Measurements from ENCODE around the gene RNF114. TPM values are rescaled to one million over a fixed set of nuclear protein-coding genes. Genes with fewer than 3 reads are reported as not detected.

The RNF114 gene
- total and polyA plus RNA-seq, 2 experiments from 2014 or later, result 65.8 to 93.7 TPM

GRCh38 chr20:49906615-49907154 is 29.5 kb upstream of the RNF114 start:
- peaks cover 34% of the 10 kb centered on the region for H3K79me2 ChIP-seq
- no peaks in the 10 kb centered on the region for H4K20me1 ChIP-seq (ENCODE audit: insufficient read depth, poor library complexity, severe bottlenecking)
- WGBS (ENCODE audit: low lambda C conversion rate, missing lambda C conversion rate), result 95% methylated on average over 15 of the region's 15 CpGs
- H3K27ac ChIP-seq, result no peak overlapping the region
- H3K4me3 ChIP-seq, result no peak overlapping the region
- H3K9me2 ChIP-seq (replicated peaks; ENCODE audit: insufficient read depth), result no peaks in the 10 kb centered on the region
- no peaks in the 10 kb centered on the region for H3K36me3 ChIP-seq (replicated peaks; ENCODE audit: insufficient read depth, low read depth)
- DNase-seq (ENCODE audit: low spot score), result no peak
- no peak overlapping the region for H3K4me2 ChIP-seq
- H3K4me1 ChIP-seq (ENCODE audit: insufficient read depth), result peaks cover 5% of the 10 kb centered on the region
- no peak overlapping the region for H2AFZ ChIP-seq
- TF ChIP-seq EZH2phosphoT487 (IDR thresholded peaks at IDR 0.05; ENCODE audit: low read depth, severe bottlenecking, unreplicated experiment) (no peak), CTCF (IDR thresholded peaks at IDR 0.05; ENCODE audit: poor library complexity) (no peak), EZH2 (IDR thresholded peaks at IDR 0.05; ENCODE audit: borderline replicate concordance) (no peak)
- H3K9me3 ChIP-seq (ENCODE audit: low read depth), result no peaks in the 10 kb centered on the region
- no peaks in the 10 kb centered on the region for H3K27me3 ChIP-seq

GRCh38 chr20:49907405-49908257 is 28.6 kb upstream of the RNF114 start:
- Histone ChIP-seq H3K27me3 (no peaks in the 10 kb centered on the region), H3K9me2 (replicated peaks; ENCODE audit: insufficient read depth) (no peaks in the 10 kb centered on the region), H3K9me3 (ENCODE audit: low read depth) (no peaks in the 10 kb centered on the region), H2AFZ (no peak overlapping the region), H3K79me2 (peaks cover 44% of the 10 kb centered on the region), H3K27ac (no peak overlapping the region), H4K20me1 (ENCODE audit: insufficient read depth, poor library complexity, severe bottlenecking) (no peaks in the 10 kb centered on the region), H3K4me3 (no peak overlapping the region), H3K4me2 (no peak overlapping the region), H3K4me1 (ENCODE audit: insufficient read depth) (peaks cover 5% of the 10 kb centered on the region), H3K36me3 (replicated peaks; ENCODE audit: insufficient read depth, low read depth) (no peaks in the 10 kb centered on the region)
- TF ChIP-seq EZH2phosphoT487 (IDR thresholded peaks at IDR 0.05; ENCODE audit: low read depth, severe bottlenecking, unreplicated experiment), result no peak
- TF ChIP-seq CTCF (IDR thresholded peaks at IDR 0.05; ENCODE audit: poor library complexity), result no peak
- TF ChIP-seq EZH2 (IDR thresholded peaks at IDR 0.05; ENCODE audit: borderline replicate concordance), result no peak
- 97% methylated on average over 19 of the region's 19 CpGs for WGBS (ENCODE audit: low lambda C conversion rate, missing lambda C conversion rate)
- no peak for DNase-seq (ENCODE audit: low spot score)

- Histone ChIP-seq H2AFZ (no peak overlapping the region), H3K4me1 (ENCODE audit: insufficient read depth) (peaks cover 5% of the 10 kb centered on the region), H3K4me3 (no peak overlapping the region), H3K27ac (no peak overlapping the region), H4K20me1 (ENCODE audit: insufficient read depth, poor library complexity, severe bottlenecking) (no peaks in the 10 kb centered on the region), H3K27me3 (no peaks in the 10 kb centered on the region), H3K9me3 (ENCODE audit: low read depth) (no peaks in the 10 kb centered on the region), H3K4me2 (no peak overlapping the region), H3K9me2 (replicated peaks; ENCODE audit: insufficient read depth) (no peaks in the 10 kb centered on the region), H3K36me3 (replicated peaks; ENCODE audit: insufficient read depth, low read depth) (no peaks in the 10 kb centered on the region), H3K79me2 (peaks cover 49% of the 10 kb centered on the region)
- TF ChIP-seq EZH2 (IDR thresholded peaks at IDR 0.05; ENCODE audit: borderline replicate concordance), result no peak
- no peak for TF ChIP-seq CTCF (IDR thresholded peaks at IDR 0.05; ENCODE audit: poor library complexity)
- TF ChIP-seq EZH2phosphoT487 (IDR thresholded peaks at IDR 0.05; ENCODE audit: low read depth, severe bottlenecking, unreplicated experiment), result no peak
- no peak for DNase-seq (ENCODE audit: low spot score)
- 94% methylated on average over 11 of the region's 11 CpGs for WGBS (ENCODE audit: low lambda C conversion rate, missing lambda C conversion rate)
Measured at GRCh38 chr20:49908258-49908565, 28.0 kb upstream of the RNF114 start.
